B cell (primary cell): ENCODE measurements around the gene PSMD5. TPM values are rescaled to one million over a fixed set of nuclear protein-coding genes. Genes with fewer than 3 reads are reported as not detected.

Experiments used
- ATAC-seq: fragments of 200-7000 bp; cut with Tn5 transposase; one replicate; pipeline ENCODE4 v1.10.0; 2021; ENCODE audit warnings: low read depth, mild to moderate bottlenecking, moderate number of reproducible peaks, moderate library complexity
- CTCF ChIA-PET: fragments of 350-600 bp; sonication (Branson Sonifier 250); formaldehyde crosslinking; loops from one replicate; lab custom pipeline; 2021; ENCODE audit warnings: antibody characterized with exemption, inconsistent platforms; lab: Charles Lee
- POLR2A ChIA-PET: fragments of 350-600 bp; sonication (Branson Sonifier 250); formaldehyde crosslinking; loops from one replicate; lab custom pipeline; 2021; ENCODE audit warnings: antibody characterized with exemption; lab: Charles Lee
- DNase-seq: peaks from one replicate; pipeline ENCODE4 v3.0.0; 2013
- H2AFZ ChIP-seq: 2 replicates; pipeline ENCODE4 v1.6.1; 2012; ENCODE audit warnings: mild to moderate bottlenecking, low read depth, low read length; ENCODE audit not compliant: insufficient read depth, poor library complexity, severe bottlenecking
- H3K27ac ChIP-seq, 2 donors: 1 replicate in 1 of 2; 2 replicates in 1 of 2; pipeline ENCODE4 v1.5.1; 2012 to 2013; ENCODE audit warnings: low read length in 2 of 2, mild to moderate bottlenecking in 2 of 2, moderate library complexity in 1 of 2
- H3K27me3 ChIP-seq, 4 experiments: fragments of 200-600 bp in 1 of 4; sonication (generic) in 1 of 4; replicated peaks in 1 of 4; 1 replicate in 2 of 4; 2 replicates in 2 of 4; pipeline versions ENCODE4 v1.6.1 to v1.7.0; 2013 to 2016; ENCODE audit warnings: low read length in 3 of 4, mild to moderate bottlenecking in 2 of 4, mixed read lengths in 1 of 4, moderate library complexity in 1 of 4; ENCODE audit not compliant: insufficient read depth in 4 of 4, control insufficient read depth in 3 of 4; ENCODE audit errors: control extremely low read depth in 1 of 4
- H3K36me3 ChIP-seq, 2 experiments: replicated peaks in 1 of 2; 1 replicate in 1 of 2; 2 replicates in 1 of 2; pipeline versions ENCODE4 v1.6.1 to v1.7.1; 2013; ENCODE audit warnings: low read length in 1 of 2; ENCODE audit not compliant: insufficient read depth in 2 of 2, control insufficient read depth in 1 of 2; ENCODE audit errors: control extremely low read depth in 1 of 2, extremely low read depth in 1 of 2
- H3K4me1 ChIP-seq, 2 donors: fragments of 200-600 bp in 1 of 2; sonication (generic) in 1 of 2; 1 replicate in 1 of 2; 2 replicates in 1 of 2; pipeline versions ENCODE4 v1.5.1 to v1.6.1; 2013 to 2017; ENCODE audit warnings: low read length in 2 of 2; ENCODE audit not compliant: control insufficient read depth in 2 of 2, insufficient read depth in 2 of 2
- H3K4me2 ChIP-seq: replicated peaks from 2 replicates; pipeline ENCODE3; 2012; ENCODE audit warnings: mild to moderate bottlenecking, low read depth, low read length; ENCODE audit not compliant: poor library complexity, severe bottlenecking
- H3K4me3 ChIP-seq, 5 experiments: fragments of 200-600 bp in 1 of 5; sonication (generic) in 1 of 5; 1 replicate in 3 of 5; 2 replicates in 2 of 5; pipeline versions ENCODE4 v1.5.1 to v1.7.0; 2011 to 2016; ENCODE audit warnings: low read length in 4 of 5, mild to moderate bottlenecking in 4 of 5, low read depth in 2 of 5, control low read depth in 1 of 5, moderate library complexity in 1 of 5; ENCODE audit not compliant: insufficient read depth in 1 of 5; ENCODE audit errors: control extremely low read depth in 1 of 5, extremely low read depth in 1 of 5
- H3K79me2 ChIP-seq: fragments of 200-600 bp; sonication (generic); one replicate; pipeline ENCODE4 v1.6.0; 2016; ENCODE audit warnings: low read length; ENCODE audit not compliant: control insufficient read depth, insufficient read depth
- H3K9ac ChIP-seq: fragments of 200-600 bp; sonication (generic); 2 replicates; pipeline ENCODE4 v1.6.1; 2017; ENCODE audit warnings: mild to moderate bottlenecking, low read length, moderate library complexity
- H3K9me3 ChIP-seq, 3 donors: one replicate each; pipeline versions ENCODE4 v1.6.1 to v1.7.1; 2013; ENCODE audit warnings: low read length in 2 of 3; ENCODE audit not compliant: control insufficient read depth in 2 of 3, insufficient read depth in 1 of 3; ENCODE audit errors: control extremely low read depth in 1 of 3
- H4K20me1 ChIP-seq: 2 replicates; pipeline ENCODE4 v1.6.0; 2012; ENCODE audit warnings: mild to moderate bottlenecking, low read length; ENCODE audit not compliant: insufficient read depth, control insufficient read depth, poor library complexity, severe bottlenecking
- H3K27ac Mint-ChIP-seq: one replicate; pipeline ENCODE4 v1.8.0; 2021; ENCODE audit warnings: mixed read lengths
- H3K27me3 Mint-ChIP-seq: one replicate; pipeline ENCODE4 v1.8.0; 2021; ENCODE audit warnings: mixed read lengths
- H3K4me1 Mint-ChIP-seq: one replicate; pipeline ENCODE4 v1.8.0; 2021; ENCODE audit warnings: mixed read lengths
- H3K4me3 Mint-ChIP-seq: one replicate; pipeline ENCODE4 v1.8.0; 2021; ENCODE audit warnings: mixed read lengths
- H3K9me3 Mint-ChIP-seq: one replicate; pipeline ENCODE4 v1.8.0; 2022; ENCODE audit warnings: mixed read lengths; ENCODE audit not compliant: insufficient read depth
- CTCF ChIP-seq: fragments of 200-600 bp; IDR thresholded peaks from one replicate; pipeline ENCODE4 v1.8.0; 2022; ENCODE audit warnings: antibody characterized with exemption, mild to moderate bottlenecking
- EZH2 ChIP-seq: IDR thresholded peaks from 2 replicates; pipeline ENCODE4 v1.6.1; 2012; ENCODE audit warnings: borderline replicate concordance, low read depth, mild to moderate bottlenecking, moderate library complexity, low read length; ENCODE audit not compliant: insufficient read depth, poor library complexity, severe bottlenecking
- WGBS: methylation state at CpG from one replicate; pipeline ENCODE4 v1.1.5; 2013; ENCODE audit warnings: missing lambda C conversion rate; ENCODE audit not compliant: insufficient coverage; 5-methylcytosine and 5-hydroxymethylcytosine counted together
- intact Hi-C: fragments of 100-400 bp; cut with micrococcal nuclease; formaldehyde crosslinking; loops from one replicate; pipeline ENCODE4 v1.10.0; 2022
- polyA plus RNA-seq: library from polyadenylated mRNA; depleted of rRNA; stranded (reverse); fragments of >200 nt; gene quantifications from 2 replicates; pipeline ENCODE4 v1.2.3, GENCODE V29; 2012
- total RNA-seq, 2 donors: library from RNA; stranded (reverse); fragments of 120-200 nt in 1 of 2; gene quantifications; 1 replicate in 1 of 2; 2 replicates in 1 of 2; pipeline versions ENCODE4 v1.2.3 to v1.2.4, GENCODE V29; 2013 to 2022

The PSMD5 gene
- total and polyA plus RNA-seq, 2 donors (not counting 1 experiment from before 2014, with no cell fraction given), result 7.4 to 25.3 TPM

- no peaks in the 10 kb centered on the region for H3K27me3 Mint-ChIP-seq
- H3K4me1 Mint-ChIP-seq, result peaks cover 15% of the 10 kb centered on the region
- peak overlapping the region; percentile 45 for H3K4me3 Mint-ChIP-seq
- Histone ChIP-seq H3K4me2 (no peak overlapping the region), H2AFZ (no peak overlapping the region), H3K36me3 (peaks cover 0 to 3% of the 10 kb centered on the region in 2 experiments), H4K20me1 (no peaks in the 10 kb centered on the region), H3K9me3 (no peaks in the 10 kb centered on the region), H3K9ac (no peak overlapping the region), H3K79me2 (peaks cover 4% of the 10 kb centered on the region), H3K4me1 (peaks cover 0 to 19% of the 10 kb centered on the region in 2 donors), H3K27me3 (no peaks in the 10 kb centered on the region), H3K4me3 (no peak overlapping the region), H3K27ac (peak overlapping the region in 1 of 2 donors; percentile 23)
- POLR2A ChIA-PET, result no interaction called here
- DNase-seq, result no peak
- peak overlapping the region; percentile 53 for H3K27ac Mint-ChIP-seq
- TF ChIP-seq EZH2 (no peak), CTCF (no peak)
- no peaks in the 10 kb centered on the region for H3K9me3 Mint-ChIP-seq
- ATAC-seq, result no peak
- CTCF ChIA-PET, result interaction anchor here (0.7 to 6.7 kb wide), 8 partner anchors 26 to 190 kb away, joined by 3 to 102 read pairs (median 3); no protein-coding TSS in a partner anchor
- intact Hi-C loops, result no loop called here
- WGBS, result 78% methylated on average over 9 of the region's 9 CpGs
These were observed 27.5 kb upstream of the PSMD5 start for GRCh38 chr9:120870206-120870605.

- Mint-ChIP-seq H3K4me3 (peak overlapping the region; percentile 23), H3K27me3 (no peaks in the 10 kb centered on the region), H3K27ac (peak overlapping the region; percentile 46), H3K9me3 (no peaks in the 10 kb centered on the region), H3K4me1 (peaks cover 13% of the 10 kb centered on the region)
- H3K27me3 ChIP-seq, result no peaks in the 10 kb centered on the region
- no peaks in the 10 kb centered on the region for H4K20me1 ChIP-seq
- CTCF ChIA-PET, result interaction anchor here (1.0 to 6.7 kb wide), 10 partner anchors 9 to 191 kb away, joined by 3 to 102 read pairs (median 6); no protein-coding TSS in a partner anchor
- 93% methylated on average over 10 of the region's 10 CpGs for whole genome bisulfite sequencing
- DNase-seq (no peak), ATAC-seq (no peak)
- H2AFZ ChIP-seq, result no peak overlapping the region
- peaks cover 4% of the 10 kb centered on the region for H3K79me2 ChIP-seq
- TF ChIP-seq EZH2, result no peak
- no peak for TF ChIP-seq CTCF
- POLR2A ChIA-PET, result interaction anchor here (0.7 to 2.0 kb wide), 5 partner anchors 8 to 227 kb away, joined by 3 to 6 read pairs (median 3); no protein-coding TSS in a partner anchor
- H3K9ac ChIP-seq, result no peak overlapping the region
- H3K4me3 ChIP-seq, result no peak overlapping the region
- H3K27ac ChIP-seq, result no peak overlapping the region
- peaks cover 0 to 19% of the 10 kb centered on the region in 2 donors for H3K4me1 ChIP-seq
- intact Hi-C loops, result loop anchor here (1.0 to 10.0 kb wide), 6 partner anchors 8 to 335 kb away; partner anchors contain the start of genes CNTRL, PHF19 and RAB14
- no peaks in the 10 kb centered on the region for H3K9me3 ChIP-seq
- H3K36me3 ChIP-seq, result peaks cover 0 to 3% of the 10 kb centered on the region in 2 experiments
- peak overlapping the region; percentile 95 for H3K4me2 ChIP-seq
These were observed 27.0 kb upstream of the PSMD5 start for GRCh38 chr9:120869726-120870125.
